ENCODE measurements around the gene LRGUK. TPM values are rescaled to one million over a fixed set of nuclear protein-coding genes. Genes with fewer than 3 reads are reported as not detected.

Gene LRGUK
- total RNA-seq, 4 donors from 2014 or later, result 0.48 to 9.4 (median 3.3) TPM

- in situ Hi-C loops (cut with MboI; ENCODE audit: low pct_ligation_motif_present in 1 of 4, low pct_unique_long_range_greater_than_20kb in 1 of 4, low sequenced_read_pairs in 3 of 4) (no loop called here), intact Hi-C loops (cut with DNase I; ENCODE audit: low total_unique reads) (no loop called here)
- Histone ChIP-seq H3K36me3 (peaks cover 0 to 13% (median 4%) of the 10 kb centered on the region in 4 donors), H3K27me3 (no peaks in the 10 kb centered on the region), H3K9me3 (no peaks in the 10 kb centered on the region), H3K4me3 (no peak overlapping the region), H3K27ac (no peak overlapping the region), H3K4me1 (peaks cover 0 to 6% (median 0%) of the 10 kb centered on the region in 4 donors)
- DNase-seq, result no peak
- no peak for TF ChIP-seq POLR2AphosphoS5 (IDR thresholded peaks at IDR 0.05)
- TF ChIP-seq EP300 (IDR thresholded peaks at IDR 0.05; ENCODE audit: low read depth), result no peak
- no peak for TF ChIP-seq CTCF (IDR thresholded peaks at IDR 0.05)
- no peak for TF ChIP-seq POLR2A (IDR thresholded peaks at IDR 0.05)
- 73 to 75% methylated on average over 2 of the region's 2 CpGs for WGBS, 2 donors (ENCODE audit: low coverage in 1 of 2)
Observed at GRCh38 chr7:134302120-134302519, 175.0 kb downstream of the LRGUK start.

GRCh38 chr7:134307320-134307719 lies 180.2 kb downstream of the LRGUK start:
- 67 to 85% methylated on average over 1 of the region's 1 CpG for WGBS, 2 donors (ENCODE audit: low coverage in 1 of 2)
- Histone ChIP-seq H3K27ac (no peak overlapping the region), H3K9me3 (no peaks in the 10 kb centered on the region), H3K27me3 (no peaks in the 10 kb centered on the region), H3K4me3 (no peak overlapping the region), H3K4me1 (no peaks in the 10 kb centered on the region), H3K36me3 (peaks cover 0 to 7% (median 2%) of the 10 kb centered on the region in 4 donors)
- no peak for DNase-seq
- intact Hi-C loops (cut with DNase I; ENCODE audit: low total_unique reads), result no loop called here
- TF ChIP-seq POLR2AphosphoS5 (IDR thresholded peaks at IDR 0.05), result no peak
- TF ChIP-seq CTCF (IDR thresholded peaks at IDR 0.05), result no peak
- no peak for TF ChIP-seq POLR2A (IDR thresholded peaks at IDR 0.05)
- TF ChIP-seq EP300 (IDR thresholded peaks at IDR 0.05; ENCODE audit: low read depth), result no peak
- in situ Hi-C loops (cut with MboI; ENCODE audit: low pct_ligation_motif_present in 1 of 4, low pct_unique_long_range_greater_than_20kb in 1 of 4, low sequenced_read_pairs in 3 of 4), result no loop called here

GRCh38 chr7:134308548-134308947 lies 181.4 kb downstream of the LRGUK start:
- in situ Hi-C loops (cut with MboI; ENCODE audit: low pct_ligation_motif_present in 1 of 4, low pct_unique_long_range_greater_than_20kb in 1 of 4, low sequenced_read_pairs in 3 of 4) (no loop called here), intact Hi-C loops (cut with DNase I; ENCODE audit: low total_unique reads) (no loop called here)
- TF ChIP-seq EP300 (IDR thresholded peaks at IDR 0.05; ENCODE audit: low read depth), result no peak
- no peak for TF ChIP-seq POLR2AphosphoS5 (IDR thresholded peaks at IDR 0.05)
- no peak for TF ChIP-seq CTCF (IDR thresholded peaks at IDR 0.05)
- no peak for TF ChIP-seq POLR2A (IDR thresholded peaks at IDR 0.05)
- Histone ChIP-seq H3K4me3 (no peak overlapping the region), H3K27me3 (no peaks in the 10 kb centered on the region), H3K36me3 (peaks cover 0 to 7% (median 2%) of the 10 kb centered on the region in 4 donors), H3K4me1 (peaks cover 0 to 6% (median 2%) of the 10 kb centered on the region in 4 donors), H3K27ac (no peak overlapping the region), H3K9me3 (no peaks in the 10 kb centered on the region)
- WGBS, 2 donors (ENCODE audit: low coverage in 1 of 2), result 92 to 95% methylated on average over 4 of the region's 4 CpGs
- no peak for DNase-seq

- Histone ChIP-seq H3K36me3 (no peaks in the 10 kb centered on the region), H3K4me3 (no peak overlapping the region), H3K27ac (no peak overlapping the region), H3K9me3 (no peaks in the 10 kb centered on the region), H3K27me3 (no peaks in the 10 kb centered on the region), H3K4me1 (peaks cover 4 to 33% (median 9%) of the 10 kb centered on the region in 4 donors)
- intact Hi-C loops (cut with DNase I; ENCODE audit: low total_unique reads) (no loop called here), in situ Hi-C loops (cut with MboI; ENCODE audit: low pct_ligation_motif_present in 1 of 4, low pct_unique_long_range_greater_than_20kb in 1 of 4, low sequenced_read_pairs in 3 of 4) (no loop called here)
- no peak for DNase-seq
- 96 to 100% methylated on average over 1 to 4 of the region's 4 CpGs for WGBS, 2 donors (ENCODE audit: low coverage in 1 of 2)
- TF ChIP-seq POLR2A (IDR thresholded peaks at IDR 0.05) (no peak), EP300 (IDR thresholded peaks at IDR 0.05; ENCODE audit: low read depth) (no peak)
Observed at GRCh38 chr7:134311807-134312206, 184.7 kb downstream of the LRGUK start.

- Histone ChIP-seq H3K4me3 (no peak overlapping the region), H3K4me1 (peaks cover 4 to 37% (median 11%) of the 10 kb centered on the region in 4 donors), H3K27ac (no peak overlapping the region), H3K27me3 (no peaks in the 10 kb centered on the region), H3K9me3 (no peaks in the 10 kb centered on the region), H3K36me3 (no peaks in the 10 kb centered on the region)
- TF ChIP-seq CTCF (IDR thresholded peaks at IDR 0.05) (no peak), EP300 (IDR thresholded peaks at IDR 0.05; ENCODE audit: low read depth) (no peak), POLR2AphosphoS5 (IDR thresholded peaks at IDR 0.05) (no peak), POLR2A (IDR thresholded peaks at IDR 0.05) (no peak)
- DNase-seq, result no peak
- 89 to 92% methylated on average over 6 of the region's 6 CpGs for WGBS, 2 donors (ENCODE audit: low coverage in 1 of 2)
- intact Hi-C loops (cut with DNase I; ENCODE audit: low total_unique reads) (no loop called here), in situ Hi-C loops (cut with MboI; ENCODE audit: low pct_ligation_motif_present in 1 of 4, low pct_unique_long_range_greater_than_20kb in 1 of 4, low sequenced_read_pairs in 3 of 4) (no loop called here)
Observed at GRCh38 chr7:134312717-134313116, 185.6 kb downstream of the LRGUK start.

Measured in transverse colon (tissue), 4 donors.